H9 (cell line): ENCODE data around the gene ARID1B. TPM values are rescaled to one million over a fixed set of nuclear protein-coding genes. Genes with fewer than 3 reads are reported as not detected.

Experiments used
- DNase-seq: peaks from one replicate; pipeline ENCODE4 v3.0.0-alpha.2; 2017
- H2AFZ ChIP-seq: one replicate; pipeline ENCODE4 v1.6.1; 2013; ENCODE audit warnings: mild to moderate bottlenecking, low read length, control low read depth, moderate library complexity
- H2AK5ac ChIP-seq: 2 replicates; pipeline ENCODE4 v1.6.1; 2013; ENCODE audit warnings: low read length, control low read depth, mixed read lengths; ENCODE audit not compliant: insufficient read length
- H2BK120ac ChIP-seq: one replicate; pipeline ENCODE4 v1.6.1; 2013; ENCODE audit warnings: low read depth, mild to moderate bottlenecking, low read length, control low read depth, inconsistent platforms; ENCODE audit not compliant: poor library complexity, severe bottlenecking
- H2BK12ac ChIP-seq: 2 replicates; pipeline ENCODE4 v1.6.1; 2013; ENCODE audit warnings: low read length, control low read depth, mixed read lengths, low read depth; ENCODE audit not compliant: insufficient read length
- H2BK15ac ChIP-seq: 2 replicates; pipeline ENCODE4 v1.6.1; 2013; ENCODE audit warnings: low read depth, low read length, control low read depth
- H2BK20ac ChIP-seq: one replicate; pipeline ENCODE4 v1.6.1; 2013; ENCODE audit warnings: low read depth, mild to moderate bottlenecking, low read length, control low read depth, inconsistent platforms; ENCODE audit not compliant: poor library complexity, severe bottlenecking
- H2BK5ac ChIP-seq: 2 replicates; pipeline ENCODE4 v1.6.1; 2013; ENCODE audit warnings: low read length, control low read depth, mixed read lengths; ENCODE audit not compliant: insufficient read length
- H3K14ac ChIP-seq: 2 replicates; pipeline ENCODE4 v1.6.1; 2013; ENCODE audit warnings: low read length, control low read depth; ENCODE audit not compliant: insufficient read depth
- H3K18ac ChIP-seq: 2 replicates; pipeline ENCODE4 v1.6.1; 2013; ENCODE audit warnings: low read depth, mild to moderate bottlenecking, mixed read lengths, low read length, control low read depth; ENCODE audit not compliant: insufficient read length
- H3K23ac ChIP-seq: 2 replicates; pipeline ENCODE4 v1.6.1; 2013; ENCODE audit warnings: low read length, control low read depth, mixed read lengths, low read depth; ENCODE audit not compliant: insufficient read length
- H3K23me2 ChIP-seq: 2 replicates; pipeline ENCODE4 v1.6.1; 2013; ENCODE audit warnings: low read depth, mild to moderate bottlenecking, mixed read lengths, low read length, control low read depth; ENCODE audit not compliant: insufficient read length, poor library complexity, severe bottlenecking
- H3K27ac ChIP-seq: 2 replicates; pipeline ENCODE4 v1.5.1; 2013; ENCODE audit warnings: low read length, control low read depth, mixed read lengths, low read depth; ENCODE audit not compliant: insufficient read length
- H3K27me3 ChIP-seq: 2 replicates; pipeline ENCODE4 v1.6.1; 2013; ENCODE audit warnings: low read length, control low read depth, inconsistent platforms; ENCODE audit not compliant: insufficient read depth
- H3K4ac ChIP-seq: 2 replicates; pipeline ENCODE4 v1.6.1; 2013; ENCODE audit warnings: low read depth, mild to moderate bottlenecking, control low read depth, inconsistent platforms, low read length, moderate library complexity
- H3K4me1 ChIP-seq: 2 replicates; pipeline ENCODE4 v1.6.1; 2013; ENCODE audit warnings: low read length, control low read depth, inconsistent platforms; ENCODE audit not compliant: insufficient read depth
- H3K4me2 ChIP-seq: 2 replicates; pipeline ENCODE4 v1.6.1; 2013; ENCODE audit warnings: low read length, control low read depth, mixed read lengths; ENCODE audit not compliant: insufficient read length, insufficient read depth
- H3K56ac ChIP-seq: 2 replicates; pipeline ENCODE4 v1.6.1; 2013; ENCODE audit warnings: low read depth, mild to moderate bottlenecking, mixed read lengths, low read length, control low read depth; ENCODE audit not compliant: insufficient read length
- H3K79me1 ChIP-seq: 2 replicates; pipeline ENCODE4 v1.6.1; 2013; ENCODE audit warnings: low read depth, mild to moderate bottlenecking, moderate library complexity, low read length, control low read depth, inconsistent platforms; ENCODE audit not compliant: insufficient read depth, poor library complexity, severe bottlenecking
- H3K79me2 ChIP-seq: 2 replicates; pipeline ENCODE4 v1.6.1; 2013; ENCODE audit warnings: low read length, control low read depth, inconsistent platforms; ENCODE audit not compliant: insufficient read depth
- H3K9ac ChIP-seq: 2 replicates; pipeline ENCODE4 v1.6.1; 2013; ENCODE audit warnings: low read length, control low read depth, mixed read lengths; ENCODE audit not compliant: insufficient read length; ENCODE audit errors: extremely low read depth
- H3K9me3 ChIP-seq: one replicate; pipeline ENCODE4 v1.6.1; 2013; ENCODE audit warnings: low read depth, low read length, inconsistent platforms; ENCODE audit not compliant: control insufficient read depth
- H3T11ph ChIP-seq: one replicate; pipeline ENCODE4 v1.6.1; 2013; ENCODE audit warnings: mild to moderate bottlenecking, low read length, control low read depth, inconsistent platforms
- H4K20me1 ChIP-seq: one replicate; pipeline ENCODE4 v1.6.1; 2013; ENCODE audit not compliant: control insufficient read depth, insufficient read length, insufficient read depth
- H4K5ac ChIP-seq: 2 replicates; pipeline ENCODE4 v1.6.1; 2013; ENCODE audit warnings: low read depth, mild to moderate bottlenecking, mixed read lengths, low read length, control low read depth; ENCODE audit not compliant: insufficient read length
- H4K8ac ChIP-seq: replicated peaks from 2 replicates; pipeline ENCODE4 v1.6.1; 2013; ENCODE audit warnings: low read length, control low read depth, mixed read lengths, low read depth; ENCODE audit not compliant: insufficient read length
- H4K91ac ChIP-seq: 2 replicates; pipeline ENCODE4 v1.6.1; 2013; ENCODE audit warnings: low read depth, mild to moderate bottlenecking, moderate library complexity, mixed read lengths, low read length, control low read depth; ENCODE audit not compliant: insufficient read length
- H3K27ac Mint-ChIP-seq, 3 experiments: 2 replicates in 2 of 3; 3 replicates in 1 of 3; pipeline ENCODE4 v1.8.0; 2020 to 2021; ENCODE audit warnings: mixed read lengths in 3 of 3, mild to moderate bottlenecking in 1 of 3, moderate library complexity in 1 of 3
- H3K27me3 Mint-ChIP-seq: 2 replicates; pipeline ENCODE4 v1.8.0; 2021; ENCODE audit warnings: low read depth, mild to moderate bottlenecking, moderate library complexity, mixed read lengths
- H3K36me3 Mint-ChIP-seq, 3 experiments: 2 replicates in 2 of 3; 3 replicates in 1 of 3; pipeline ENCODE4 v1.8.0; 2020 to 2021; ENCODE audit warnings: low read depth in 3 of 3, mixed read lengths in 3 of 3; ENCODE audit not compliant: insufficient read depth in 1 of 3
- H3K4me1 Mint-ChIP-seq, 2 experiments: 2 replicates each; pipeline ENCODE4 v1.8.0; 2020; ENCODE audit warnings: mixed read lengths in 2 of 2
- H3K4me3 Mint-ChIP-seq, 2 experiments: 2 replicates in 1 of 2; 3 replicates in 1 of 2; pipeline ENCODE4 v1.8.0; 2020 to 2021; ENCODE audit warnings: mild to moderate bottlenecking in 2 of 2, mixed read lengths in 2 of 2, moderate library complexity in 1 of 2
- H3K9me3 Mint-ChIP-seq, 2 experiments: 2 replicates in 1 of 2; 3 replicates in 1 of 2; pipeline ENCODE4 v1.8.0; 2020; ENCODE audit warnings: mild to moderate bottlenecking in 2 of 2, mixed read lengths in 2 of 2, moderate library complexity in 1 of 2
- WGBS: extraction: QIAGEN DNeasy Blood & Tissue Kit; methylation state at CpG from one replicate; pipeline ENCODE4 v1.1.7; 2013; ENCODE audit warnings: missing lambda C conversion rate, low lambda C conversion rate, mixed read lengths; ENCODE audit not compliant: insufficient read length; ENCODE audit errors: extremely low coverage; 5-methylcytosine and 5-hydroxymethylcytosine counted together
- total RNA-seq: library from RNA; stranded (reverse); gene quantifications from 2 replicates; pipeline ENCODE4 v1.2.1, GENCODE V29; 2021
- TF ChIP-seq, protein P1 (sequence below): fragments of 200-600 bp; sonication (generic); conservative IDR thresholded peaks from 3 replicates; pipeline ENCODE4 v1.8.0; 2021; ENCODE audit warnings: antibody characterized with exemption, mild to moderate bottlenecking

ARID1B gene
- total RNA-seq, 1 experiment from 2014 or later: 88.2 TPM

DNA sequence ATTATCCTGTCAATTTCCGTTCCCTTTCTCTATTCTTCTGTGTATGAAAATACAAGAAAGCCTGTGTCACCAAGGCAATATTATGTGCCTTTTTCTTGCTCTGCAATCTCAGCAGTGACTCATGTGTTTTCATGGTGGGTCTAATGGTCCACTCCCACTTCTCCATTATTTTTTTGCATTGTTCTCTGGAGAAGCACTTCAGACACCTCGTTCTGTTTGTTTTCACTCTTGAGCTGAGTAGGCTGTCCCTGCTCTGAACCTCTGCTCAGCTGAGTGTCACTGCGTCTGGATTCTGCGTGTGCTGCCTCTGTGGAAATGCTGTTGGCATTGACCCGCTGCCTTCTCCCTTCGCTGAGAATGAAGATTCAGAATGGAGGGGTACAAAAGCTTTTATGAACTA, 315.6 kb downstream of the ARID1B start:
- H3K56ac ChIP-seq: no peak overlapping the region
- H2BK20ac ChIP-seq: no peak overlapping the region
- no peak overlapping the region for H3T11ph ChIP-seq
- Mint-ChIP-seq H3K4me1 (peaks cover 62 to 82% of the 10 kb centered on the region in 2 experiments), H3K36me3 (peaks cover 0 to 5% (median 3%) of the 10 kb centered on the region in 3 experiments; a peak in 4 of 7 replicates), H3K27me3 (no peaks in the 10 kb centered on the region), H3K27ac (peak overlapping the region in 2 of 3 experiments; percentile 68 to 84; a peak in 3 of 7 replicates), H3K9me3 (no peaks in the 10 kb centered on the region), H3K4me3 (no peak overlapping the region)
- no peak overlapping the region for H4K91ac ChIP-seq
- no peak overlapping the region for H2AK5ac ChIP-seq
- H3K9me3 ChIP-seq: no peaks in the 10 kb centered on the region
- H3K23me2 ChIP-seq: no peaks in the 10 kb centered on the region
- no peak overlapping the region for H4K5ac ChIP-seq
- DNase-seq: no peak
- H4K8ac ChIP-seq: no peak overlapping the region
- no peak overlapping the region for H3K4ac ChIP-seq
- no peak overlapping the region for H3K18ac ChIP-seq
- H2AFZ ChIP-seq: no peak overlapping the region
- H2BK5ac ChIP-seq: no peak overlapping the region
- no peak overlapping the region for H2BK120ac ChIP-seq
- no peak overlapping the region for H3K14ac ChIP-seq
- no peak overlapping the region for H2BK15ac ChIP-seq
- no peaks in the 10 kb centered on the region; the same call in 1 of the 2 replicates for H3K79me2 ChIP-seq
- peaks cover 11% of the 10 kb centered on the region for H3K4me1 ChIP-seq
- H3K9ac ChIP-seq: no peak overlapping the region
- no peak overlapping the region for H2BK12ac ChIP-seq
- no peaks in the 10 kb centered on the region for H4K20me1 ChIP-seq
- no peak overlapping the region for H3K27ac ChIP-seq
- H3K23ac ChIP-seq: no peak overlapping the region
- no peaks in the 10 kb centered on the region for H3K79me1 ChIP-seq
- TF ChIP-seq, protein P1, sequence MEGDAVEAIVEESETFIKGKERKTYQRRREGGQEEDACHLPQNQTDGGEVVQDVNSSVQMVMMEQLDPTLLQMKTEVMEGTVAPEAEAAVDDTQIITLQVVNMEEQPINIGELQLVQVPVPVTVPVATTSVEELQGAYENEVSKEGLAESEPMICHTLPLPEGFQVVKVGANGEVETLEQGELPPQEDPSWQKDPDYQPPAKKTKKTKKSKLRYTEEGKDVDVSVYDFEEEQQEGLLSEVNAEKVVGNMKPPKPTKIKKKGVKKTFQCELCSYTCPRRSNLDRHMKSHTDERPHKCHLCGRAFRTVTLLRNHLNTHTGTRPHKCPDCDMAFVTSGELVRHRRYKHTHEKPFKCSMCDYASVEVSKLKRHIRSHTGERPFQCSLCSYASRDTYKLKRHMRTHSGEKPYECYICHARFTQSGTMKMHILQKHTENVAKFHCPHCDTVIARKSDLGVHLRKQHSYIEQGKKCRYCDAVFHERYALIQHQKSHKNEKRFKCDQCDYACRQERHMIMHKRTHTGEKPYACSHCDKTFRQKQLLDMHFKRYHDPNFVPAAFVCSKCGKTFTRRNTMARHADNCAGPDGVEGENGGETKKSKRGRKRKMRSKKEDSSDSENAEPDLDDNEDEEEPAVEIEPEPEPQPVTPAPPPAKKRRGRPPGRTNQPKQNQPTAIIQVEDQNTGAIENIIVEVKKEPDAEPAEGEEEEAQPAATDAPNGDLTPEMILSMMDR: no peak
- WGBS: no CpG with 5 or more reads among the region's 6 CpGs
- H3K4me2 ChIP-seq: no peak overlapping the region
- H3K27me3 ChIP-seq: no peaks in the 10 kb centered on the region
